GM23338 (cell line): Measurements from ENCODE around the gene OR2AT4.

Source experiments
- CREB1 ChIP-seq: fragments of 250-450 bp; sonication (Bioruptor Pico); IDR thresholded peaks from 2 replicates; pipeline ENCODE4 v1.5.0; 2020; ENCODE audit warnings: low read depth, mild to moderate bottlenecking, moderate library complexity
- EZH2 ChIP-seq: fragments of 200-600 bp; sonication (generic); IDR thresholded peaks from one replicate; pipeline ENCODE4 v1.8.0; 2017; ENCODE audit warnings: antibody characterized with exemption, mild to moderate bottlenecking, low read depth; ENCODE audit not compliant: unreplicated experiment
- EZH2phosphoT487 ChIP-seq: fragments of 200-600 bp; sonication (generic); IDR thresholded peaks from one replicate; pipeline ENCODE4 v1.8.1; 2018; ENCODE audit warnings: antibody characterized with exemption; ENCODE audit not compliant: unreplicated experiment
- JUNB ChIP-seq: IDR thresholded peaks from one replicate; pipeline ENCODE4 v1.6.1; 2016; ENCODE audit warnings: antibody characterized with exemption; ENCODE audit not compliant: unreplicated experiment
- NANOG ChIP-seq: IDR thresholded peaks from 2 replicates; pipeline ENCODE4 v1.6.1; 2016; ENCODE audit warnings: antibody characterized with exemption, borderline replicate concordance
- POLR2AphosphoS5 ChIP-seq: IDR thresholded peaks from 2 replicates; pipeline ENCODE4 v1.6.1; 2016; ENCODE audit warnings: antibody characterized with exemption, low read depth
- TF ChIP-seq, protein P1 (sequence below), 2 experiments: fragments of 200-600 bp in 1 of 2; sonication (generic) in 1 of 2; conservative IDR thresholded peaks; 2 replicates each; pipeline versions ENCODE4 v1.5.1 to v1.6.1; 2016 to 2017; ENCODE audit warnings: antibody characterized with exemption in 2 of 2, low read depth in 2 of 2, mild to moderate bottlenecking in 2 of 2, moderate library complexity in 1 of 2
- TF ChIP-seq, protein P2 (sequence below): IDR thresholded peaks from one replicate; pipeline ENCODE4 v1.6.1; 2018; ENCODE audit warnings: antibody characterized with exemption; ENCODE audit not compliant: unreplicated experiment
- TF ChIP-seq, protein P3 (sequence below): IDR thresholded peaks from 2 replicates; pipeline ENCODE4 v1.6.1; 2016; ENCODE audit warnings: antibody characterized with exemption

DNA sequence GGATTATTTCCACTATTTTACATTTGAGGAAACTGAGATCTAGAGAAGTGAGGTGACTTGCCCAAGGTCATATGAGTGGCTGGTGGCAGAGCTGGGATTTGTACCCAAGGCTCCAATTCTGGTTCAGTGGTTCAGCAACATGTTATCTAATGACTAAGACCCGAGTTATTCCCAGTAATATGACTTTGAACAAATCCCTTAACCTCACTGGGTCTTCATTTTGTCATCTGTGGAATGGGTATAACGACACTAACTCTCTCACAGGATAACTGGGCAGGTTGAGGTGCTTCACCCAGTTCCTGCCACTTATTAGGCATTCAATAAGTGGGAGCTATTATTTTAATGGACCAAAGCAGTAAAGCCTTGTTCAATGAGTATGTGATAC, 489 bp upstream of the OR2AT4 start:
- TF ChIP-seq, protein P1, sequence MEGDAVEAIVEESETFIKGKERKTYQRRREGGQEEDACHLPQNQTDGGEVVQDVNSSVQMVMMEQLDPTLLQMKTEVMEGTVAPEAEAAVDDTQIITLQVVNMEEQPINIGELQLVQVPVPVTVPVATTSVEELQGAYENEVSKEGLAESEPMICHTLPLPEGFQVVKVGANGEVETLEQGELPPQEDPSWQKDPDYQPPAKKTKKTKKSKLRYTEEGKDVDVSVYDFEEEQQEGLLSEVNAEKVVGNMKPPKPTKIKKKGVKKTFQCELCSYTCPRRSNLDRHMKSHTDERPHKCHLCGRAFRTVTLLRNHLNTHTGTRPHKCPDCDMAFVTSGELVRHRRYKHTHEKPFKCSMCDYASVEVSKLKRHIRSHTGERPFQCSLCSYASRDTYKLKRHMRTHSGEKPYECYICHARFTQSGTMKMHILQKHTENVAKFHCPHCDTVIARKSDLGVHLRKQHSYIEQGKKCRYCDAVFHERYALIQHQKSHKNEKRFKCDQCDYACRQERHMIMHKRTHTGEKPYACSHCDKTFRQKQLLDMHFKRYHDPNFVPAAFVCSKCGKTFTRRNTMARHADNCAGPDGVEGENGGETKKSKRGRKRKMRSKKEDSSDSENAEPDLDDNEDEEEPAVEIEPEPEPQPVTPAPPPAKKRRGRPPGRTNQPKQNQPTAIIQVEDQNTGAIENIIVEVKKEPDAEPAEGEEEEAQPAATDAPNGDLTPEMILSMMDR (conservative IDR thresholded peaks at IDR 0.05; ENCODE audit: low read depth in 2 of 2): no peak
- TF ChIP-seq EZH2 (no peak), JUNB (no peak), POLR2AphosphoS5 (no peak), CREB1 (CRISPR knock-in tag) (no peak), NANOG (no peak), EZH2phosphoT487 (no peak)
- TF ChIP-seq, protein P2, sequence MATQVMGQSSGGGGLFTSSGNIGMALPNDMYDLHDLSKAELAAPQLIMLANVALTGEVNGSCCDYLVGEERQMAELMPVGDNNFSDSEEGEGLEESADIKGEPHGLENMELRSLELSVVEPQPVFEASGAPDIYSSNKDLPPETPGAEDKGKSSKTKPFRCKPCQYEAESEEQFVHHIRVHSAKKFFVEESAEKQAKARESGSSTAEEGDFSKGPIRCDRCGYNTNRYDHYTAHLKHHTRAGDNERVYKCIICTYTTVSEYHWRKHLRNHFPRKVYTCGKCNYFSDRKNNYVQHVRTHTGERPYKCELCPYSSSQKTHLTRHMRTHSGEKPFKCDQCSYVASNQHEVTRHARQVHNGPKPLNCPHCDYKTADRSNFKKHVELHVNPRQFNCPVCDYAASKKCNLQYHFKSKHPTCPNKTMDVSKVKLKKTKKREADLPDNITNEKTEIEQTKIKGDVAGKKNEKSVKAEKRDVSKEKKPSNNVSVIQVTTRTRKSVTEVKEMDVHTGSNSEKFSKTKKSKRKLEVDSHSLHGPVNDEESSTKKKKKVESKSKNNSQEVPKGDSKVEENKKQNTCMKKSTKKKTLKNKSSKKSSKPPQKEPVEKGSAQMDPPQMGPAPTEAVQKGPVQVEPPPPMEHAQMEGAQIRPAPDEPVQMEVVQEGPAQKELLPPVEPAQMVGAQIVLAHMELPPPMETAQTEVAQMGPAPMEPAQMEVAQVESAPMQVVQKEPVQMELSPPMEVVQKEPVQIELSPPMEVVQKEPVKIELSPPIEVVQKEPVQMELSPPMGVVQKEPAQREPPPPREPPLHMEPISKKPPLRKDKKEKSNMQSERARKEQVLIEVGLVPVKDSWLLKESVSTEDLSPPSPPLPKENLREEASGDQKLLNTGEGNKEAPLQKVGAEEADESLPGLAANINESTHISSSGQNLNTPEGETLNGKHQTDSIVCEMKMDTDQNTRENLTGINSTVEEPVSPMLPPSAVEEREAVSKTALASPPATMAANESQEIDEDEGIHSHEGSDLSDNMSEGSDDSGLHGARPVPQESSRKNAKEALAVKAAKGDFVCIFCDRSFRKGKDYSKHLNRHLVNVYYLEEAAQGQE: no peak
- TF ChIP-seq, protein P3, sequence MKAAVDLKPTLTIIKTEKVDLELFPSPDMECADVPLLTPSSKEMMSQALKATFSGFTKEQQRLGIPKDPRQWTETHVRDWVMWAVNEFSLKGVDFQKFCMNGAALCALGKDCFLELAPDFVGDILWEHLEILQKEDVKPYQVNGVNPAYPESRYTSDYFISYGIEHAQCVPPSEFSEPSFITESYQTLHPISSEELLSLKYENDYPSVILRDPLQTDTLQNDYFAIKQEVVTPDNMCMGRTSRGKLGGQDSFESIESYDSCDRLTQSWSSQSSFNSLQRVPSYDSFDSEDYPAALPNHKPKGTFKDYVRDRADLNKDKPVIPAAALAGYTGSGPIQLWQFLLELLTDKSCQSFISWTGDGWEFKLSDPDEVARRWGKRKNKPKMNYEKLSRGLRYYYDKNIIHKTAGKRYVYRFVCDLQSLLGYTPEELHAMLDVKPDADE: no peak
